ENCODE results near the gene NTNG2. TPM values are rescaled to one million over a fixed set of nuclear protein-coding genes. Genes with fewer than 3 reads are reported as not detected.

Gene NTNG2
- total and polyA plus RNA-seq, 2 donors (not counting 3 experiments of a cell fraction or from before 2014, with no cell fraction given) = 0.08 to 0.88 TPM

- Histone ChIP-seq H3K27ac (ENCODE audit: insufficient read depth, low read depth, low read length) (no peak overlapping the region), H3K4me2 (ENCODE audit: insufficient read depth, low read length) (no peak overlapping the region), H2AFZ (ENCODE audit: low read depth, low read length) (no peak overlapping the region), H3K4me3 (replicated peaks in 1 of 3; ENCODE audit: insufficient read depth in 1 of 3, low read depth in 1 of 3, low read length in 3 of 3) (no peak overlapping the region), H3K9me1 (replicated peaks; ENCODE audit: control insufficient read depth, extremely low read depth, insufficient read depth, low read length) (no peaks in the 10 kb centered on the region), H4K20me1 (replicated peaks; ENCODE audit: control insufficient read depth, extremely low read depth, insufficient read depth, low read length) (no peaks in the 10 kb centered on the region), H3K4me1 (ENCODE audit: control insufficient read depth, extremely low read depth, insufficient read depth, low read length) (peaks cover 6% of the 10 kb centered on the region), H3K79me2 (ENCODE audit: control insufficient read depth, insufficient read depth, low read length) (no peaks in the 10 kb centered on the region), H3K9ac (replicated peaks; ENCODE audit: extremely low read depth, insufficient read depth, low read length) (no peak overlapping the region), H3K27me3 (ENCODE audit: control insufficient read depth in 2 of 2, insufficient read depth in 2 of 2, low read length in 2 of 2) (peaks cover 0 to 5% of the 10 kb centered on the region in 2 experiments), H3K36me3 (ENCODE audit: control insufficient read depth in 2 of 2, extremely low read depth in 1 of 2, insufficient read depth in 2 of 2, low read length in 2 of 2) (no peaks in the 10 kb centered on the region), H3K9me3 (replicated peaks; ENCODE audit: control insufficient read depth, insufficient read depth, low read length) (no peaks in the 10 kb centered on the region)
- TF ChIP-seq MYC (IDR thresholded peaks at IDR 0.05; ENCODE audit: low read depth, low read length) (no peak), POLR2AphosphoS5 (IDR thresholded peaks at IDR 0.05; ENCODE audit: insufficient read depth, low read depth, low read length) (no peak), POLR2A (IDR thresholded peaks at IDR 0.05; ENCODE audit: low read depth, low read length) (no peak), GATA2 (IDR thresholded peaks at IDR 0.05; ENCODE audit: insufficient read depth, insufficient read length, low read depth, low read length) (no peak), JUN (IDR thresholded peaks at IDR 0.05; ENCODE audit: borderline replicate concordance, insufficient read depth, insufficient read length, low read depth) (no peak), CTCF (IDR thresholded peaks at IDR 0.05; ENCODE audit: extremely low read depth in 1 of 2, insufficient read depth in 1 of 2, low read depth in 1 of 2, low read length in 2 of 2) (no peak), MAX (IDR thresholded peaks at IDR 0.05; ENCODE audit: insufficient read depth, insufficient read length) (no peak), EZH2 (IDR thresholded peaks at IDR 0.05; ENCODE audit: borderline replicate concordance, low read depth, low read length, severe bottlenecking) (no peak), FOS (IDR thresholded peaks at IDR 0.05; ENCODE audit: borderline replicate concordance, insufficient read depth, low read length) (no peak)
- intact Hi-C loops (cut with micrococcal nuclease) = no loop called here
- dilution Hi-C loops (cut with MboI; ENCODE audit: extremely low pct_ligation_motif_present, low sequenced_read_pairs) = no loop called here
- BruUV-seq (replicated peaks) = no TSS peak
- ChIA-PET POLR2A (no interaction called here), CTCF (interaction anchor here (1.1 kb wide), 1 partner anchor 40 kb away, joined by 3 read pairs; no protein-coding TSS in a partner anchor)
- no peak for FAIRE-seq
- no peak for DNase-seq (ENCODE audit: low read depth, low spot score)
Observed at GRCh38 chr9:132209228-132209627, 47.4 kb downstream of the NTNG2 start.
